NCI-H82 treated with DMSO at 0.1 percent for 48 hours (cell line): ENCODE results near the gene SAMD1.
A peak's percentile ranks its signal among the peaks of the same experiment; 100 is the strongest.
"Not testable (repeated sequence)": the region's sequence is repeated elsewhere in the genome, so short reads cannot be mapped to it uniquely, and the experiment has no call there.

ENCODE experiments used
- DNase-seq: peaks from one replicate; lab custom pipeline; 2025; ENCODE audit not compliant: unreplicated experiment; lab: John Stamatoyannopoulos, UW

The SAMD1 gene

DNA sequence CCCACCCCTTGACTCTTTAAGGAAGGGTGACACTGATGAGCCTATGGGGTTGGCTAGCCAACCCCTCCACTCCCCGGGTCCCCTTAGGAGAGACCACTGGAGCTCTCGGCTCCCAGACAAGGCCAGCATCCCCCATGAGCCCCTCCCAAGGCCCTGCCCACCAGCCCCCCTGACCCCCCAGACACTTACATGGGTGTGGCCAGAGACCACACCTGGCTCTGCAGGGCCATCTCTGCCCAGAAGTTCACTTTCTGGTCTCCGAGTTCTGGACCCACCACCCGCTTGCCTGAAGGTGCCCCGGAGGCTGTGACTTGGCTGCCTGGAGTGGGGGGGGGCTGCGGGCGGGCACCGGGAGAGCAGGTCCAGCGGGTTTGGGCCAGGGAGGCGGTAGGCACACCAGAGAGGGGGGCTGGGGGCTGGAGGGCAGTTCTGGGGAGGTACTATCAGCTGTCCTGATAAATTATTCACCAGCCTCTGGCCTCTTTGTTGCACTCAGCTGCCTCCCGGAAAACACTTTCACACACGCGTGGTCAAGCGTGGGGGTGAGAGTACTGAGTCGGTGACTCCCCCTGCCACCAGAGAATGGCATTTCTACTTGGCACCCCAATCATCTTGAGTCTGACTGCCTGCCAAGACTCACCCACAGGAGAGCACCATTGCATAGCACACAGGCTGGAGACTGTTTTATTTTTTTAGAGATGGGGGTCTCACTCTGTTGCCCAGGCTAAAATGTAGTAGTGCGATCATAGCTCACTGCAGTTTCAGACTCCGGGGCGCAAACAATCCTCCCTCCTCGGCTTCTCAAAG lies 28.6 kb downstream of the SAMD1 start, which contains the start of gene PALM3:
PALM3 (minus strand) TSS at position 326 of the 807 bp plus-strand sequence; CDS start at position 230, 96 bp downstream.
- no peak for DNase-seq

DNA sequence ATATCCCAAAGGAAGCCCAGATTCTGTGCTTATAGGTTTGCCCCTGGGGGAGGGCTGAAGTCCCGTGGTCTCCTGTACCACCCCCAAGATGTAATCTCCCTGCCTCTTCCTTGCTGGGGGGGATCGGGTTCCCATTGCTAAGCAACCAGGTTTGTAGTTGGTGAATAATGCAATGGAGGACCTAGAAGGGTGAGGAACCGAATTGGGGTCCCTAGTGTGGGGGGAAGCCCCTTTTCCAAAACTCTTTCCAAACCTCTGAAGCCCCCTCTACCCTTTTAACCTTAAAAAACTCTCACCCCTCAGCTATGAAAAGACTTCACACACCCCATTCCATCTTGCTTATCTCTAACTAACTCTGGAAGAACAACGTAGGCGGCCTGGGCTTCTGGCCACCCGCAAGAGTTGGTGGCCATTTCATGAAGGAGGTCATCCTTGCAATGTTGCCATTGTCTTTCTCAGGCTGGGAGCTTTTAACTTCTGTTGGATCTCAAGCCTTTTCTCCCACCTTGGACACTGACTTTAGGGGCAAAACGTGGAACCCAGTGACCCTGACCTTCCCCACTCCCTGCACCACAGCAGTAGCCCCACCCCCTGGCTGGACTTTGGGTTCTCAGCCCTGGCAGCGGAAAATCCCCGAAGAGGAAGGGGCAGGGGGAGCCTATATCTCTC lies 29.3 kb downstream of the SAMD1 start:
- DNase-seq = no peak

DNA sequence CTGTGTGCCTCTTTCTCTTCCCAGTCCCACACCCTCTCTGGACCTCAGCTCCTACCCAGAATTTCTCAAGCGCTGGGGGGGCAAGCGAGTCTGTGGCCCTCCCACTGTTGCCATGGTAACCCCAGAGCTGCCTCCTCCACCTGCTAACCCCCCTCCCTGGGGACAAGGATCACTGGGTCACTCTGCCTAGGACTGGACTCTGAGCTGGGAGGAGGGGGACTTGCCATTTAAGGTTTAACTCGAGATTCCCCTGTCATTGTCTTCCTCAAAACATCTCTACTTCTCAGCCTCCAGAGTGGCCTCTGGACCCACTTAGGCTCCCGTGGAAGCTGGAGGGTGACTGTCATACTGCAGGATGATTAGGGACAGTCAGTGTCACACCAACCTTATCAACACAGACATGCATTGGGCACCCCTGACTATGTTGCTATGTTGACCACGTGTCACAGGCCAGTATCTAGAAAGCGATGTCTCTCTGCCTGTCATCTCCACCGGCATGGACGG lies 30.8 kb downstream of the SAMD1 start:
- no peak for DNase-seq

DNA sequence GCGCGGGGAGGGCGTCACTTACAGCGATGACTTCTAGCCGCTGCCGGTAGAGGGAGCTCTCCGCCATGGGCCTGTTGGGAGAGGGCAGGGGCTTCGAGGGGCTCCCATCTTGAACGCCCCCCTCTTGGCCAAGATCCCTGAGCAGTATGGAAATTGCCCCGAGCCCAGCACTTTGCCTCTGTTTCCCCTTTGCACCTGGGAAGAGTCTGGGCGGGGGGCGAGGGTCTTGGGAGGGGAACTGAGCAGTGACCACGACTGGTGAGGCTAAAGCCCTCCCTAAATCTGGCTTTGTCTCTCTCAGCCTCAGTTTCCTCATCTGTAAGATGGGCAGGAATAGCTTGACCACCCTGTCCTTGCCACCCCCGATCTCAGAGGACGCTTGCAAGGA lies 31.5 kb downstream of the SAMD1 start:
- no peak for DNase-seq

DNA sequence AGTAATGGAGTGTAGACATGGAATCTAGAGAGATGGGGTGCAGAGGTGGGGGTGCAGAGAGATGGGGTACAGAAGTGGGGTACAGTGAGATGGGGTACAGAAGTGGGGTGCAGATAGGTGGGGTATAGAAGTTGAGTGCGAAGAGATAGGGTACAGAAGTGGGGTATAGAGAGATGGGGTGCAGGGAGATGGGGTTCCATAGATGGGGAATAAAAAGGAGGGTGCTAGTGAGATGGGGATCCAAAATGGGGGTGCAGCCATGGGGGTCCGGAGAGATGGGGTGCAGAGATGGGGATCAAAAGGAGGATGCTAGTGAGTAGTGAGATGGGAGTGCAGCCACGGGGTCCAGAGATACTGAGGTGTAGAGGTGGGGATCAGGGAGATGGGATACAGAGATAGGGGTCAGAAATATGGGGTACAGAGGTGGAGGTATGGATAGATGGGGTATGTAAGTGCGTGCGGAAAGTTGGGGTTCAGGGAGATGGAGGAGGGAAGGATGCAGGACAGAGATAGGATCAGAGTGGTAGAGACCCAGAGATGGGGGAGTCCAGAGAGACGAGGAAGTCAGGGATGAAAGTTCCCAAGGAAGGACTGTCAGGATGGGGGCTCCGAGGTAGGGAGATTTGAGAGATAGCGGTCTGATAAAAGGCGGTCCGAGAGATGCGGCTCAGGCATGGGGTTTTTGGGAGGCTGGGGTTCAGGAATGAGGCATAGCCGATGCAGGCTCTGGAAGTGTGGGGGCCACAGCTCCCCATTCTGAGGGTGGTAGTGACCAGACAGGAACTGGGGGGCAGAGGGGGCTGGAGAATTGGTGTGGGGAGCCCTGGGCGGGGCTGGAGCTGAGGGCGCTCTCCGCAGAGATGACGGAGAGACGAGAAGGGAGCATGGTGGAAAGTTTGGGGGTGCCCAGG lies 32.1 kb downstream of the SAMD1 start:
- DNase-seq = no peak

DNA sequence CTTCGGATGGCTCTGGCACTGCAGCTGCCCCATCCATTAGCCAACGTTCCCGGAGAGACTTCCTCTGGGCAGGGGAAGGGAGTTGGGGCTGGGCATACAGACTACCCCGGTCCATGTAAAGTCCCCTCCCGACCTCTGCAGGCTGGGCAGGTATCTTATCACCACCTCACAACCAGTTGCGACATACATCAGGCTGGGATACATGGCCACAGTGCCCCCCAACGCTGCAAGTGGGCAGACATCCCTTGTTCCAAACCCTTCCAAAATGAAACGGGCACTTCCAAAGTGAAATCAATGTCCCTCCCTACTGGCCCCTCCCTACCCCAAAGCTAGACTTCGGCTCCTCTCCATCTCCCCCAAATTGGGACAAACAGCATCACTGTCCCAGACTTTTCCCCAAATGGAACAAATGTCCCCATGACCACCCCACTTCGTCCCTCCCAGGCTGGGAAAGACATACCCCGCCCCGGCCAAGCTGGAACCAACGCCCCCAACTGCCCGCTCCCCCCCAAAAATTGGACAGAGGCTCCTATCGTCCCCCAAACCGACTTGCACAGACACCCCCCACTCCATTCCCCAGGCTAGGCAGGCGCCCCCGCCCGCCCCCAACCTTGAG lies 33.7 kb downstream of the SAMD1 start:
- no peak for DNase-seq

DNA sequence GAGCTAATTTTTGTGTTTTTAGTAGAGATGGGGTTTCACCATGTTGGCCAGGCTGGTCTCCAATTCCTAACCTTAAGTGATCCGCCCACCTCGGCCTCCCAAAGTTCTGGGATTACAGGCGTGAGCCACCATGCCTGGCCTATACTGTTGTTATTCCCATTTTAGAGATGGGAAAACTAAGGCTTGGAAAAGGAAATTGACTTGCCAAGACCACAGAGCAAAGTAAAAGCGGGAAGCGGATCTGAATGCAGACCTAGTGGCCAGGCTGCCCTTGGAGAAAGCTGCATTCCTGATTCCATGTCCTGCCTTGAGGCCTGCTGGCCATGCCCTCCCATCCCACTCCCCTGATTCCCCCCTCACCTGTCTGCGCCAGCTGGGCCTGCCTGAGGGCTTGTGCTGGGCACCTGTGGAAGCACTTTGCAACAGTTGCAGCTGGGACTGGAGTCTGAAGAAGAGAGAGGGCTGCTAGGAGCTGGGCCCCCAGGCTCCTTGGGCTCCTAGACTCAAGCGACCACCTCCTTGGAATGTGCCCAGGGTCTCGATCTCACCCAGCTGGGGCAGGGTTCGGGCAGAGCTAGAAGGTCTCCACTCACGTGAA lies 34.4 kb downstream of the SAMD1 start:
- no peak for DNase-seq

DNA sequence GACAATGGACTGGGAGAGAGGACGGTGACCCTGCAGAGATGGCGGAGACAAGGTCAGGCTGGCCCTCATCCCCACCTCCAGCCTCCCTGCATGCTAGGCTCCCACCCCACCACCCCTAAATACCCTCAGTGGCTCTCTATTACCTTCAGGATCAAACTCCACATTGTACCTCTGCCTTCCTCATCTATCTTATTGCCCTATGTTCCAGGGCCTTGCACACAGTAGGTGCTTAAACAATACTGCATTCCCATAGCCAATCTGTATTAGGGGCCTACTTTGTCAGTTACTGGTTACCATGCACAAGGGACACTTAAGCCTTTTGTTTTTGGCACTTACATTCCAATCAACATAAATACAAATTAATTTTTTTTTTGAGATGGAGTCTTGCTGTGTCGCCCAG lies 35.2 kb downstream of the SAMD1 start:
- DNase-seq = no peak

DNA sequence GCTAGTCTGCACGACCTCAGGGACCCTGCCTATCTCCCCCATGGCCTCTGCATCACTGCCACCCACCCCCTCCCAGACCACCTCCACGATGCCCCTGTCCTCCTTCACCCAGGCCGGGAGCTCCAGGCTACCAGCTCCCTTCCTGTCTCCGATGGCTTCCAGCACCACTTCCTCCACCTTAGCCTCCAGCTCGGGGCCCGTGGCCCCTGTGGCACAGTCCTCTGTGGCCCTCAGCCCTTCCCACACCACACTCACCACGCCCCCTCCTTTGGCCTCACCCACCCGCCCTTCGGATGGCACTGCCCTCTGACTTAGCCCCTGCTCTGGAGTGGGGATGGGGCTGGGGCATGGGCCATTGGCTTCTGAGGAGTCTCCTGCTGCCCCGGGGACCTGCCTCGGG lies 35.8 kb downstream of the SAMD1 start:
- no peak for DNase-seq

DNA sequence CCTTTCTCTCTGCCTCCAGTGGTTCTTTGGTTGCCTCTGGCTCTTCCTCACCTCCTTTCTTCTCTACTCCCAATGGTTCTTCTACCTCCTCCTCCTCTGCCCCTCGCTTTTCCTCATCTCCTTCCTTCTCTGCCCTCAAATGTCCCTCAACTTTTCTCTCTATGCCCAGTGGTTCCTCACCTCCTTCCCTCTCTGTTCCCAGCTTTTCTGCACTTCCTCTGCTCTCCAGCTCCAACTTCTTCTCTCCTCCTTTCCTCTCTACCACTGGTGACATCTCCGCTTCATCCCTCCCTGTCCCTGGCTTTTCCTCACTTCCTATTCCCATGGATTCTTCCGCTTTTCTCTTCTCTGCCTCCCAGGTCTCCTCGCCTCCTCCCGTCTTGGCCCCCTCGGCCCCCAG lies 36.5 kb downstream of the SAMD1 start:
- DNase-seq = no peak

DNA sequence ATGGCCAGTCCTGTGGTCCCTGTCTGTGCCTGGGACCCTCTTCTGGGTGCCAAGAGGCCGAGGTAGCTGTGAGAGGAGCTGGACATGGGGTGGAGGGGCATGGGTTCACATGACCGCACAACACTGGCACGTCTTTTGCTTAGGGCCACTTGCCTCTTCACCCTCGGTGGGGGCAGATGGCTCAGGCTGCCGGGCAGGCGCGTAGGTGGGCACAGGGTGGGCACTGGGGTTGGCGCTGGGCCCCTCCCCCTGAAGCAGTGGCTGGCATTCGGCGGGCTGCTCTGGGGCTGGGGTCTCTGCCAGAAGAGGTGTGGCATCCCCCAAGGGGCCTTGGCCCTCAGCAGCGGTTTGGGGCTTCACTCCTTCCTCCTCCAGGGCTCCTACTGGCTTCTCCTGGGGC lies 37.1 kb downstream of the SAMD1 start:
- no peak for DNase-seq

DNA sequence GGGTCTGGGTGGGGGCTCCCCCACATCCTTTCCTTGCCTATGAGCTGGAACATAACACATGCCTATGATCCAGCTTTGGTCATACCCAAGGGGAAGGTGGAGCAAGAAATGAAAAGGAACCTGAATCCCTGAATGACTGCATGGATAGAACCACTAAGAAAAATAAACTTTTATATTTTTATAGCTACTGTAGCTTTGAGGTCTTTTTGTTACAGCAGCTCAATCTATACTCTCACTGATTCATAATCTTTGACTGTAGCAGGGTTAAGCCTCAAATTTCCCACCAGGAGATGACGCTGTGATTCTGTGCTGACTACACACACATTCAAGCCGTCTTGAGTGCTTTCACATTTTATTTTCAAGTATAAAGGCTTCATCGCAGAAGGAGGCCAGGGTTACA lies 37.5 kb downstream of the SAMD1 start:
- DNase-seq = no peak

DNA sequence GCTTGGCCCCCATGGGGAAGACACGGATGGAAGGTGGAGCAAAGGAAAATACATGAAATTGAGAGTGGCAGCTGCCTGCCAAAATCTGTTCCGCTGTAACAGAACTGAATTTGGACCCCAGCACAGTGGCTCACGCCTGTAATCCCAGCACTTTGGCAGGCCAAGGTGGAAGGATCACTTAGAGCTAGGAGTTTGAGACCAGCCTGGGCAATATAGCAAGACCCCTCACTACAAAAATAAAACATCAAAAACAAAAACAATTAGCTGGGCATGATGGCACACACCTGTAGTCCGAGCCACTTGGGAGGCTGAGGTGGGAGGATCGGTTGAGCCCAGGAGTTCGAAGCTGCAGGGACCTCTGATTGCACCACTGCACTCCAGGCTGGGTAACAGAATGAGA lies 38.1 kb downstream of the SAMD1 start:
- DNase-seq = no peak

DNA sequence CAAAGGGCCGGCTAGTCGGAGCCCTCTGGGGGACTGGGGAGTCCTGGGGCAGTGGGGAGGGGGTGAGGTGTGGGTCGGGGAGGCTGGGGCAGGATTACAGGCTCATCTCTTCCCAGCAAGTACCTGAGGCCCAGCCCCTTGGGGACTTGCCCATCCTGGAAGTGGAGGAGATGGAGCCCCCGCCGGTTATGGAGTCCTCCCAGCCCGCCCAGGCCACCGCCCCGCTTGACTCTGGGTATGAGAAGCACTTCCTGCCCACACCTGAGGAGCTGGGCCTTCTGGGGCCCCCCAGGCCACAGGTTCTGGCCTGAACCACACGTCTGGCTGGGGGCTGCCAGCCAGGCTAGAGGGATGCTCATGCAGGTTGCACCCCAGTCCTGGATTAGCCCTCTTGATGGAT lies 38.6 kb downstream of the SAMD1 start:
- DNase-seq = no peak

DNA sequence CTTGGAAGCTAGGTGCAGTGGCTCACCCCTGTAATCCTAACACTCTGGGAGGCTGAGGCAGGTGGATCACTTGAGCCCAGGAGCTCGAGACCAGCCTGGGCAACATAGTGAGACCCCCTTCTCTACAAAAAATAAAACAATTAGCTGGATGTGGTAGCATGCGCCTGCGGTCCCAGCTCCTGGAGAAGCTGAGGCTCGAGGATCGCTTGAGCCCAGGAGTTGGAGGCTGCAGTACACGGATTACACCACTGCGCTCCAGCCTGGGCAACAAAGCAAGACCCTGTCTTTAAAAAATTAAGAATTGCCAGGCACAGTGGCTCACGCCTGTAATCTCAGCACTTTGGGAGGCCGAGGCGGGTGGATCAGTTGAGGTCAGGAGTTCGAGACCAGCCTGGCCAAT lies 39.6 kb downstream of the SAMD1 start:
- DNase-seq = not testable (repeated sequence)

DNA sequence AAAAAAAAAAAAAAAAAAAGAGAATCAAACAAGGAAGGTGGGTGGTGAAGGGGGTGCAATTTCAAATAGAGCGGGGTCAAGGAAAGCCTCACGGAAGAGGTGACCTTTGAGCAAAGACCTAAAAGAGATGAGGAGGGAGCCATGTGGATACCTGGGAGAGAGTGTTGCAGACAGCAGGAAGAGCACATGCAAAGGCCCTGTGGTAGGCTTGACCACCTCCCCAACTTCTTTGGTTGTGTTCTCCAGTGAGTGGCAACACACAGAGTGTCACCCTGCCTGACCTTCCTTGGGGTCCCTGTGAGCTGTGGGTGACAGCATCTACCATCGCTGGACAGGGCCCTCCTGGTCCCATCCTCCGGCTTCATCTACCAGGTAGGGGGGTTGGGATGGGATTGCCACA lies 40.0 kb downstream of the SAMD1 start:
- no peak for DNase-seq

DNA sequence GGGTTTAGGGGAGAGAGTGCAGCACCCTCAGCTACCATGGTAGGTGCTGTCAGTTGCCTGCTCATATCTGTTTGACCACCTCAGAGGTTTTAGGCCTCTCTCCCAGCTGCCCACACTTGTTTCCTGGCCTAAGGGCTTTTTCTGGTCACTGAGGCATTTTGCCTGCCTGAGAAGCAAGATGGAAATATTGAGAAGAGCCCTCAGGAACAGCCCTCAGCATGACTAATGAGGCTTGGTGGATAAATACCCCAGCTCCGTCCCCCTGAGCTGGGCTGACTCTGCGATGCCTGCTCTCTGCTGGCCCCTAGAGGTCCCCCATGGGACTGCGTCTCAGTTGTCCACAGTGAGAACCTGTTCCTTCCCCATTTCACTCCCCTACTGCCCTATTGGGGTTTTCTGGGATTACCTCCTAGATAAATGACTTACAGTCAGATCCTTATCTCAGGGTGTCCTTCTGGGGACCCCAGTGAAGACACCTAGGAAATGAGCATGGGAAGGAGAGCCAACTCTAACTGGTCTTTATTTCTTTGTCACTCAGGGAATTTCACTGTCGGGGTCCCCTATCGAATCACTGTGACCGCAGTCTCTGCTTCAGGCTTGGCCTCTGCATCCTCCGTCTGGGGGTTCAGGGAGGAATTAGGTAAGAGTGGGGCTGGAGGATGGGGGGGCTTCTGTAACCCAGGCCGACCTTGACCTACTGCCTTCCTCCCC lies 42.0 kb downstream of the SAMD1 start:
- DNase-seq = no peak

DNA sequence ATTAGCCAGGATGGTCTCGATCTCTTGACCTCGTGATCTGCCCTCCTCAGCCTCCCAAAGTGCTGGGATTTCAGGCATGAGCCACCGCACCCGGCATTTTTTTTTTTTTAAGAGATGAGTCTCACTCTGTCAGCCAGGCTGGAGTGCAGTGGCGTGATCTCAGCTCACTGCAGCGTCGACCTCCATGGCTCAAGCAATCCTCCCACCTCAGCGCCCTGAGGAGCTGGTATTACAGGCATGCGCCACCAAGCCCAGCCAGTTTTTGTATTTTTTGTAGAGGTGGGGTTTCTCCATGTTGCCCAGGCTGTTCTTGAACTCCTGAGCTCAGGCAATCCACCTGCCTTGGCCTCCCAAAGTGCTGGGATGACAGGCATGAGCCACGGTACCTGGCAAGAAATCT lies 42.7 kb downstream of the SAMD1 start:
- DNase-seq = not testable (repeated sequence)

DNA sequence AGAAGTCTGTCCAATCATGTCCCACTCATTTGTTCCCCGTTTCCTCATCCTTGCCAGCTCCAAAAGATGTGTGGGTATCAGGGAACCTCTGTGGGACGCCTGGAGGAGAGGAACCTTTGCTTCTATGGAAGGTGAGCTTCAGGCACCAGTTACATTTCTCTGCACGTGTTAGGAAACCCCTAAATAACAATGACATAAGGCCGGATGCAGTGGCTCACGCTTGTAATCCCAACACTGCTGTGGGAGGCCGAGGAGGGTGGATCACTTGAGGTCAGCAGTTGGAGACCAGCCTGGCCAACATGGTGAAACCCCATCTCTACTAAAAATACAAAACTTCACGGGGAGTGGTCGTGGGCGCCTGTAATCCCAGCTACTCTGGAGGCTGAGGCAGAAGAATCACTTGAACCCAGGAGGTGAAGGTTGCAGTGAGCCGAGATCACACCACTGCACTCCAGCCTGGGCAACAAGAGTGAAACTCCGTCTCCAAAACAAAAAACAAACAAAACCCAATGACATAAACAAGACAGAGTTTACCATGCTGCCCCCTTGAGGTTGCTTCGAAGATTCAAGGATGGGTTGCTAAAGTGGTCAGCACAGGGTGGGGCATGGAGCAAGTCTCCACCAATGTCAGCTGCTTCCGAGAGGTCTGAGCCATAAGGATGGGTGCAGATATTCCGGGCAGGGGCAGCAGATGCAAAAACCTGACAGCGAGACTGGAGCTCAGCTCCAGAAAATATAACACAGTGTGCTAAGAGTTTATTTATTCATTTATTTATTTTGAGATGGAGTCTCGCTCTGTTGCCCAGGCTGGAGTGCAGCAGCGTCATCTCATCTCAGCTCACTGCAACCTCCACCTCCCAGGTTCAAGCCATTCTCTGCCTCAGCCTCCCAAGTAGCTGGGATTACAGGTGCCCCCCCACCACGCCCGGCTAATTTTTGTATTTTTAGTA lies 47.6 kb downstream of the SAMD1 start:
- DNase-seq = peak; percentile 46
